ELF-1 (cell line): ENCODE results near the gene NRP1.

Experiments
- DNase-seq: peaks from one replicate; pipeline ENCODE4 v3.0.0-alpha.2; 2016; ENCODE audit warnings: low read depth, low spot score

The NRP1 gene

DNA sequence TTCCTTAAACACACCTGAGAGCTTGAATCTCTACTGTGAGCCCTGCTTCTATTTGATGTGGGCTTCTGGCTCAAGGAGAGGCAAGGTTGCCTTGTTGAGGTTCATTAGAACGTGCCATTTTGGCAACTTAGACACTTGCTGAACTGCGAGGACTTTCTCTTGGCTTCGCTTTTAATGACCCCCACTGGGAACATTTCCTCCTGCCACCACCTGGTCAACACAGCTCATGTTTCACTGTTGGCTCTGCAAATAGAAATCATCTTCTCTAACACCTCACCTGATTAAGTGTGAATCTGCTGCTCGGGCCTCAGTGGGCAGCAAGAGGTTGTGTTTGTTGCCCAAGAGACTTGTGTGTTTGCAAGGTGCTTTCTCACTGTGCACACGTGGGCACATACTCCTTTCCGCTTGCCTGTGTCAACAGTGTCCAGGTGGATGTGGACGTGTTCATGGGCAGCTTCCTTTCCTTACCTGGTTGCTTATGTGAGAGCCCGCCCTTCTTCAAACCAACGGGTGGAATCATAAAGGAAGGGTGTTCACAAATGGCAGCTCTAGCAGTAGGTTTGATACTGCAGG is 147.0 kb downstream of the NRP1 start:
- no peak for DNase-seq

DNA sequence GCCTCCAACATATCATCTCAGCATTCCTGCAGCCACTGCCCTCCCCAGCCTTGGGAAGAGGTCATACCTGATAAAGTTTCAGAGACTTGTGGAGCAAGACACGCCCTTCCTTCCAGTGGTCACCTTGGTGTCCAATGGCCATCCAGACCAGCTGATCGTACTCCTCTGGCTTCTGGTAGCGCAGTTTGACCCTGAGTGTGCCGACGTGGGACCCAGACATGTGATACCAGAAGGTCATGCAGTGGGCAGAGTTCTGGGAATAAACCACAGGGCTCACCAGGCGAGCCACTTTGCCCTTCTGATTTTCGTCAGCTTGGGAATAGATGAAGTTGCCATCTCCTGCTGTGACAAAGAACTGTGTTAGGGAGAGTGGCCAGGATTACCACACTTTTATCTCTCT is 148.3 kb downstream of the NRP1 start:
- no peak for DNase-seq

DNA sequence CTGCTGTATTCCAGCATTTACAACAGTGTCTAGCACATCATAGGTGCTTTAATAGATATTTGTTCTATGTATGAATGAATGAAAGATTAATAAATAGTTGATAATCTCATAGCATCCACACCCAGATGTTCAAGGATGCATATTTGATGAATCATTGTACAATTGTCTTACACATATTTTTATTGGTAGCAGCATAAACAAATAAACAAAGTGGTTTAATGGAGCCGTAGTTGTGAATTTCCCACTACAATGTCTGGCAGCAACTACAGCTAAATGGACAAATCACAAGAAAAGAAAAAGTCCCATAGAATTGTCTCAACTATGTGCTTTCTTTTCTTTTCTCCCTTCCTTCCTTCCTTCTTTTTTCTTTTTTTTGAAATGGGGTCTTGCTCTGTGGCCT is 150.8 kb downstream of the NRP1 start:
- no peak for DNase-seq

DNA sequence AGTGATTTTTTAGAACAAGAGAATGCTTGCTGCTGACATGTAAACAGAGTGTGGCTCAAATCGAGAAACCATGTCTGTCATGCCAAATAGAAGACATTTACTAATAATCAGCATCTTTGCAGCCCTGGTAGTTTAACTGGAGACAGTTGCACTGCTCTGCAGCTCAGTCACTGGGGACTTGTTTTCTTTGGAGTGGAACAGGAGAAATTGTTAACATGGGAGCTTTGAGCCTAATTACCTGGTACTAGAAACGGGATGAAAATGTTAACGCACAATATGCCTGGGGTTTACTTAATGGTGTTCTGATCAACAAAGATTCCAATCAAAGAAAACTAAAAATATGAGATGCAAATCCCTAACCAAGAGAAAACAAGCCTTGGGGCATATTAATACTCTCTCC is 153.5 kb downstream of the NRP1 start:
- DNase-seq, result no peak

DNA sequence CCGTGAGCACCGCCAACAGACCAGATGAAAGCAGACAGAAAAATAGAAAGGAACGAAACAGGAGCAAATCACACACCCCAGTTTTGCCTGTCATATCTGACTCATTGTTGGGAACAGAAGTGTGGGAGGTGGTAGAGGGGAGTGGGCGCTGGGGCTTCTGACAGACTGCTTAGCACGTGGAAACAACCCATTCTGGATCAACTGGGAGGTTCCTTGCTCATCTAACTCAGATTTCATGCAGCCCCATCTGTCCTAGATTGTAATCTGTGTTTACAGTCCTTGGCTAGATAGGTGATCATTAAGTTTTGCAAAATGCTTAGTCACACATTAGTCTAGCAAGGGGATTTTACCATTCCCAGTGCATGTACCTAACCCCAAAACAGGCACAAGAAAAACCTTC is 154.1 kb downstream of the NRP1 start:
- no peak for DNase-seq

DNA sequence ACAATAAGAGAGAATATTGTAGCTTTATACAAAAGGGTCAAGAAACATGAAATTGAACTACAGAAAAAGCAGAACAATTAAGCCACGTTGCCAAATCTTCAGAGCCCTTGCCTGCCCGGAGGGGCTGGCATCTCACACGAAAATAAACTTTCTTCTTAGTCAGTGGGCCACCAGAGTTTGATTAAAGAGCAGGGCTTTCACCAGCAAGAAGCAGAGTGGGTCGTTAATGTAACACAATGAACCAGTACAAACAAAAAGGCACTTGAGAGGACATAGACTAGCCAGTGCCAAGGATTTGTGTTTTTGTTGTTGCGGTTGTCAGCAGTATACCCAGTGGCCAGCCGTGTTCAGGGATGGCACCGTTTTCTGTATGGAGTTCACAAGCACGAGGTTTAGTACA is 155.4 kb downstream of the NRP1 start:
- no peak for DNase-seq

DNA sequence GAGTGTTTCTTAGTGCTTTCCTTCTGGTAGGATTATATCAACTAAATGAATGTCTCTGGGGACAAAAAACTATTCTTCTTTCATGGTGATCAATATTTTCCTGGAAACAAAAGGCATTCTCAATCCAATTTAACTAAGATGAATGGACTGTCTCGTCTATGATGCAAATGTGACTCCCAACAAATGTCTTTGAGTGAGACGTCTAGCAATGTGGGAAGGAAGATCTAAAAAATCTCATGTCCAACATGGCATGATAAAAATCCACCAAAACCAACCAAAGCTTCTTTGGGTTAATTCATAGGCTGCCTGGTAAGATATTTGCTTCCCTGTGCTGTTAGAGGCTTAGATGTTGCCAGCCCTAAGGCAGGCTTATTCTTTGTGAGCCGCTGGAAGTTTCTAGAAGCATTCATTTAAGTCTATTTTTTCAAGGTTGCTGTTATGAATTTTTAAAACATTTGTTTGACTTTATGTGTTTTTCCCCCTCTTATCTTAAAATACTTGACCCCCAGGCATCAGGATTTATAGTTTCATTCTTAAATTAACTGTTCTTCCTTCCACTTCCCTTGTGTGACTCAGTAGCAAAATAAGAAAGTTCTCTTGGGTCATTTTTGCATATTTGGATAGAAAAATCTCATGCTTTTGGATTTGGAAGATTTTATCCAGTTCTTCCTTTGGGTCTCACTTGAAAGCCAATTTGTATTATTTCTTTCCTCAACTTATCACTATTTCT is 156.3 kb downstream of the NRP1 start:
- no peak for DNase-seq

DNA sequence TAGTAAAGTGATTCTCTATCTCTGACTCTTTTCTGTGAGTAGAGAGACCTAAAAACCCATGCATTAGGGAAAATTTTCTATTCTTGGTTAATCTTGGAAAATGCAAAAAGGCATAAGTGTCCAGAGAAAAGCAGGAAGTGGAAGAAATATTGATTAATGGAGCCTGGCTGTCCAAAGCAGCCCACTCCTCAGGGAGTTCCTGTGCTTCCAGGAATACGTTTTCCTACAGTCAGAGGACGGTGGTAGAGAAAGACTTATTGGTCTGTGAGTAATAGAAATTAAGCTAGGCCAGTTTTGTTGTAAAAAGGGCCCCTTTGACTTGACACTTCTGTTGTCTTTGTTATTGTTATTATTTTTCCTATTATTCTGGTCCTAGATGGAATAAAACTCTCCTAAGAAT is 157.8 kb downstream of the NRP1 start:
- DNase-seq, result no peak

DNA sequence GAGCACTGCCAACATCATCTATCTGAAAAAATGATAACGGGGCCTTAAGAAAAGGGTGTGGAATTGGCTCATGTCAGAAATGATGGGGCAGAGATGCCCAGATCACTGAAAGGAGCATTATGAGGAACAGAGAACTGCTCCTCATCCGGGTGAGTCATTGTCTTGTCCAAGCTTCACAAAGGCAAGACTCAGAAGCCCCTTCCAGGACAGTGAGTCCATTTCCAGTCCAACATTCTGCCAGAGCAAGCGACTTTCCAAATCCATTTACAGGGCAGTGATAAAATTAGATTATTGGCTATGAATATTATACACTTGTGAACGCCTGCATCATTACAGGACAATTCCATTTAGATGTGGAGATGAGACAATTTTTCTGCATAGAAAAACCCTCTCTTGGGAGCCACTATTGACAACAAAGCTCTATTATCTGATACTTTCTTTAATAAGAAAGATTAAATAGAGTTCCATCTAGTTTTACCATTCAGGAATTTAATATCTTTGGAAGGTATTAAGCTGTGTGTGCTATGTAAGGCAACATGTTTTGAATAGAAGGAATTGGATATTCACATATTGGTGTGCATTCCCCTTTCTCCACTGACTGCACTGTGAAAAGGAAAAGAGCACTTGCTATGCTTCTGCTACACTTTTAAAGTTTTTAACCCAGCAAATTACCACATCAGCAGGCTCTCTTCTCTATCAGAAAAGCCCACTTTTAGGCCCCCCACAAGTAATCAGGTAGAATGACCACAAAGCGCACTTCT is 159.6 kb downstream of the NRP1 start:
- no peak for DNase-seq

DNA sequence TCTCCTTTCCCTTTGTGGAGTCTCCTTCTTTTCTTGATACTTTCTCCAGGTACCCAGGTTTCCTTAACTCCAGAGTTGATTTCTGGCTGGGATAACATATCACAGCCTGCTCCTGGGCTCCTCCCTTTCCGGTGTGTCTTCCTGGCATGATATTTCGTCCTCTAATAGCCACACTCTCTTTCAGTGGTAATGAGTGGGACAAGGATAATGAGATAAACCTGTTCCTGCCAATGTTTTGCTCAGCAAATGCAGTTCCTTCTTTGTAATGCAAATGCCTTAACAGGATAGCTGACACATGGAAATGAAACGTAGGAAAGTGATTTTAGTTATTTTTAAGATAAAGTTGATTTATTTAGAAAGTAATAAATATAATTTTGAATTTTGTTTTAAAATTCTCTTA is 168.6 kb downstream of the NRP1 start:
- DNase-seq, result no peak

DNA sequence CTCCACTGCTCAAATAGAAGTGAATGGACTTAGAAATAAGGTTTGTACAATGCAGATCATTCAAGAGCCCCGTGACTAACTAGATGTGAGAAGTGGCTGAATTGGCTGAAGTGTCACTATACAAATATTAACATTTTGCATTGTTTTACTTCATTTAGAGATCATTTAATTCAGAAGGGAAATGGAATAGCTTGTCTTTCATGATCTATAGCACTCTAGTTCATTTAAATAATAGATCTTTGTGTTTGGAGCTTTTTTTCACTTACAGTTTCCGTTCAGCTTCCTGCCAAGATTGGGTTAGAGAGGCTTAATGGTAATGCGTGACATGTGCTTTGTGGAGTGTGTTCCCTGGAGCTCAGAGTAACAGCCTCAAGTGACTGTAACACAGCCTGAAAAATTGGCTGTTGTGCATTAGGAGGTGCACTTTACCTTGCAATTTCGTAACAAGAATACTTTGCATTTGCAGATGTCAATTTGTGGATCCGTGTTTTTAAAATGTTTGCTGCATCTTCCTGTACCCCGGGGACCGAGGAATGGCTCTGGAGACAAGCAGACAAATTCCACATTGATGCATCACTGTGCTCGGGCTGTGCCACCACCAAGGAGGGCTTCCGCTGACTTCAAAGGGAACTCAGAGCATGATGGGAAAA is 170.3 kb downstream of the NRP1 start:
- DNase-seq, result no peak

DNA sequence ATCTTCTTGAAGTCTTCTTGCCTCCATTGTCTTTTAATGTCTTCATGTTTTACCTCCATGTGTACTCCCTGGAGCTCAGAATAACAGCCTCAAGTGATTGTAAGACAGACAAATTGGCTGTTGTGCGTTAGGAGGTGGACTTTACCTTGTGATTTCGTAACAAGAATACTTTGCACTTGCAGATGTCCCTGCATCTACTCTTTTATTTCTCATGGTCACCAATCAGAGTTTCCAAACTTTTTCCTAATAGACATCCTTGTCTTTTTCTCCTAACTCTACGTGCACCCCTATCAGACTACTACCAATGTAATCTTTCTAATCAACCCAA is 172.3 kb downstream of the NRP1 start:
- DNase-seq, result no peak

DNA sequence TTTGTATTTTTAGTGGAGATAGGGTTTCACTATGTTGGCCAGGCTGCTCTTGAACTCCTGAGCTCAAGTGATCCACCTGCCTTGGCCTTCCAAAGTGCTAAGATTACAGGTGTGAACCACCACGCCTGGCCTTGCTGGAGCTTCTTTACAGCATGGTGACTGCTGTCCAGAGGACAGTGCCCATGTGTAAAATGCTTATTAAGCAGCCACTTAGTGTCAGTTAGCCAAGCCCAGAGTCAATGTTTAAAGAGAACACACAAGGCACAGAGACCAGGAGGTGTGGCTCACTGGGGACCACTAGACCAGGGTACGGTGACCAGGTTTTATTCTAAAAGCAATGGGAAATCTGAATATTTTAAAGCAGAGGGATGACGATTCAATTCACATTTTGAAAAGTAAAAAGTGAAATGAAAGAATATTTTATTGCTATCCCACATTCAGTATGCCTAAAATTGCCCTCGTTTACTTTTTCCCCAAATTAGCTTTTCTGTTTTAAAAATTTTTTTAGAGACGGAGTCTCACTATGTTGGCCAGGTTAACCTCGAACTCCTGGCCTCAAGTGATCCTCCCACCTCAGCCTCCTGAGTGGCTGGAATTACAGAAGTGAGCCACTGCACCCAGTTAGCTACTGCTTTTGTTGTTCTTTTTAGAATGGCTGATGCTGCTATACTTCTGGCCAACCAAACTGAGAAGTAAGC is 172.8 kb downstream of the NRP1 start:
- no peak for DNase-seq

DNA sequence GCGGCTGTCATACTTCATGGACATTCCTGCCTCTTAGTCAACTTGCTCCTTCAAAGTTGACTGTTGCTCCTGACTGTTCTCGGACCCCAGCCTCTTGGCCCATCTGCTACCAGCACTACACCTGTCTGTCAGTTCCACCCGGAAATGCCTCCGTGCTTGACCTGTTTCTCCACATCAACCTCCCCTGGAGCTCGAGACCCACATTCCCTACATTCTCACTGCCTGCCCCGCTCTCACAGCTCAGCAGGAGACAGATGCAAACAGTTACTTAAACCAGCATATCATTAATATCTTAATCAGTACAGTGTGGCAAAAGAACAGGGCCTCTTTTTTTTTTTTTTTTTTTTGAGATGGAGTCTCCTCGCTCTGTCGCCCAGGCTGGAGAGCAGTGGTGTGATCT is 174.3 kb downstream of the NRP1 start:
- DNase-seq, result peak; percentile 62

DNA sequence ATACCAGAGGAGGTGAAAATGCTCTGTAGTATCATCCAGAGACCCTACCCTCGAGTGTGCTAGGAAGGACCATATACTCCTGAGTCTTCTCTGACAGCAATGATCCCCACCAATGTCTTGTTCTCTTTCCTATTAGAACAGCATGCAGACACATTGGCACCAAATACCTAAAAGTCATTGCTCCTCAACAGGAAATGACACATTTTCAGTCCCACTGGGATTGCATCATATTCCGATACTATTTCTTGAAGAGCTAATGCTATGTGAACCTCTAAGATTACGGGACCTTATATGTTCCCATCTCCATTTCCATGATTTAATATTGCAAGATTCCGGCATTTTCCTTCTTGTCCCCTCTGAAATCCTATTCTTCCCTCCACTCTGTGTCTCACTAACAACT is 177.4 kb downstream of the NRP1 start:
- no peak for DNase-seq

DNA sequence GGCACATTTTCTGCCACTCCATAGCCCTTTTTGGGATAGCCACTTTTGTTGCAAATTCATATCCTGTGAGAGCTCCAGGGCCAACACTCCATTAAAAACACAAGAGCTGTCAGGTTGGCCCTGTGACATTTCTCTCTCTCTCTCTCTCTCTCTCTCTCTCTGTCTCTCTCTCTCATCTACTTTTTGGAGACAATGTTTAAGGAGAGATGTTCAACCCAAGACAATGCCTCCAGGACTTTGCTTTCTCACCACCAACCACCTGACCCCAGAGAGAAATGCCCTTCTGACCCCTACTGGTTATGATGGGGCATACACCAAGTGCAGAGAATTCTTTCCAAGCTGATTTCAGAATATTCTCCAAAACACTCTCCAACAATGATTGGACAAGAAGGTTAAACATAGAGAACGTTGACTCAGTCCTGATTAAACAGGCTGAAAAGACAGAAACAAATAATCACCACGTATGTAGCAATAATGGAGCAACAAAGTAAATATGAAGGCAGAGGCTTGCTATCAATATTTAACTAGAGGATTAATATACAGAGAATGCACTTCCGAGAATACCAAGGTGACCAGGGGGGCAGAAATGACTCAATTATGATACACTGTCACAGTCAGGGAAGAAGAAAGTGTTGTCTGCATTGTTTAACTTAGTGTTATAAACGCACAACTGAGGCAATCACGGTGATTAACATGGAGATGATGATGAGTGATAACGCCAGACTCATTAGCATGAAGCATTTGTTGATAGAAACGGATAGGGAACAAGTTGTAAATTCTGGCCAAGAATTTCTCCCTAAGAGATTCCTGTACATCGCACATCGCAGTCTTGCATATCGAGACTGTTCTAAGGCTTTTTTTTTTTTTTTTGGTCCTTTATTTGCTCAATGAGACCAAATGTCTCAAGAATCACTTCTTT is 178.5 kb downstream of the NRP1 start:
- DNase-seq, result peak; percentile 27

DNA sequence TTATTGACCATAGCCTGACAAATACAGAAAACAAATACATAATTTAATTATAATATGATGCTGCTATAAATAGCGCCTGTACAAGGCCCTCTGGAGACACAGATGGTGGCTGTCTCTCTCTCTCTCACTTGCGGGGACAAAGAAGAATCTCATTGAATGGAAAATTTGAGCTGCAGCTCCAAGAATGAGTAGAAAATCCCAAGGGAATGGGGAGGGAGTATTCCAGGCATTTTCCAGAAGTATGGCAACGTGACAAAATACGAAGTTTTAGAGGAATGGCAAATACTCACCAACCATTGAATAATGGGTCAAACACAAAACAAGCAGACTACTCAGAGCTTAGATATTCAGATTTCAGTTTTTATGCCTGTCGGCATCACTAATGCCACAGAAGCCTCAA is 179.9 kb downstream of the NRP1 start:
- no peak for DNase-seq

DNA sequence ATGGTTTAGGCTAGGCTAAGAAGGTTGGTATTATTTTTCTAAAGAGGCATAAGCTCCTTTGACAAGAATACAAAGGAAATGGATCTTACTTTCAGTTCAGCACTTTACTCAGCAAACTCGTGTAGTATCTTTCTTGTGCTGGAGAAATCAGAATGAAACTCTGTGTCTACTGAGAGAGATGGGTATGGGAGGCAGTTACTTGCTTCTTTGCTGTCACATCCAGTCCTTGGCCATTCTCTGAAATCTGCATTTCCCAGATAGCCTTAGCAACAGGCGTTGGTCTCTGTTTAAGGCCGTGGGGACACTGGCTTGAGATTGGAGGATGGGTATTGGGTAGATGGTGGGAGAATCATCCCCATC is 180.5 kb downstream of the NRP1 start:
- no peak for DNase-seq

DNA sequence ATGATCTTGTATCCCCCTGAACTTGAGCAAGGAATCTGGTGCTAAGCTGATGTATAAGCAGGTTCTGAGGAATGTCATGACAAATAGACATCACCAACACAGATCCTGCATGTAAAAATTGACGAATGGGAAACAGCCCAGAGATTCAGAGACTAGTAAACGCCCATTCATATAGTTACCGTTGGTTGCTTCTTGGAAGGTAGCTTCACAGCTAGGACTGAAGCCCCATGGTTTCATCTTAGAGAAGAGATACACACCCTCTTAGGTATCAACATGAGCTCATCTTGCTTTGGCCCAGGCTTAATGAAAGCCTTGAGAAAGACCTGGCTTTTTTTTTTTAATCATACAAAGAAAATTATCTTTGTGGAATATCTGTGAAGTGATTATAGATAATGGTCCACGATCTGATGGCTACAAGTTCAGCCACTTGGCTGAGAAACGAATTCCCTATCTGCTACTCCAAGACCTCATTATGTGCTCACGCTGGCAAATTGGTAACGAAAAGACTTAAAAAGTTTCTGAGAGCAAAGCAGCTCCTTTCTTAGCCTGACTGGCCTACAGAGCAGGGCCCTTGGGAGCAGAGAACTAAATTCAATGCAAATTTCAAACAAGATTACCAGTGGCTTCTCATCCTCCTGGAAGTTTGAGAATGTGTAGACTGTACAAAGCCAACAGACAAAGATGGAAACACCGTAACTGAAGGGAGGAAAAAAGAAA is 181.1 kb downstream of the NRP1 start:
- no peak for DNase-seq

DNA sequence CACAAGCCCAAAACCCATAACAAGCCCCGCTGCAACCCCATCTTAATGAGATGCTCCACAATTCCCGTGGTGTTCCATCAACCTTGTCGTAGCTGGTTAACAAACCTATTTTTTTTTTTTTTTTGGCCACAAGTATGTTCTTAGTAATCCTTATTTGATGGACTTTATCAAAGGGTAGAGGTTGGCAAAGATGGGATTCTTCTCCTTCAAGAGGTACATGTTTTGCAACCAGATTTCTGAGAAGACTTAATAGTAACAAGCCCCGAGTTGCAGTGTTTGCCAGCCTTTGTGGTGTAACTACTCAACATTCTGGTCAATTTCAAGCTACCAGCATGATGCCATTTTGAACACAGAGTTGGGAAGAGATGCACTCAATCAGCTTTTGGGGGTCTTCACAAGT is 181.7 kb downstream of the NRP1 start:
- no peak for DNase-seq
